ENCODE results near the gene GPR32.

The GPR32 gene

DNA sequence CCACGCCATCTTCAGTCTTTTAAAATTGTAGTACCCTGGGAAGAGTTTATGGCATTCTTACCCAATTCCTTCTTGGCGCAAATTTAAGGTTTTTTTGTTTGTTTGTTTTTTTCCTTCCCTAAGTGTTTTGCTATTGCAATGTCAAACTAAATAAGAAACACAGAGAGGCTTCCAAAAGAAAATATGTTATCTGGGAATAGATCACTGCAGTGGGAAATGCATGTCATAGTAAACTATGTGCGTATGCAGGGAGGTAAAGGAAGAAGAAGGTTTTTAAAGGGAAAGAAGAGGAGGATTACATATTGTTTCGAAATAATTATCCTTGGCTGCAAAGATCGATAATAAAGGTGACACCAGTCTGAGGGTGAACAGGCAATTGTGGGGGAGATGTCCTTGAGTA lies 33.9 kb upstream of the GPR32 start (continued):
- no peak for TF ChIP-seq ZNF660 (tag by site-specific recombination; IDR thresholded peaks at IDR 0.05)
- no peak for TF ChIP-seq MEIS1 (CRISPR knock-in tag; IDR thresholded peaks at IDR 0.05; ENCODE audit: borderline replicate concordance)
- TF ChIP-seq, protein P1, sequence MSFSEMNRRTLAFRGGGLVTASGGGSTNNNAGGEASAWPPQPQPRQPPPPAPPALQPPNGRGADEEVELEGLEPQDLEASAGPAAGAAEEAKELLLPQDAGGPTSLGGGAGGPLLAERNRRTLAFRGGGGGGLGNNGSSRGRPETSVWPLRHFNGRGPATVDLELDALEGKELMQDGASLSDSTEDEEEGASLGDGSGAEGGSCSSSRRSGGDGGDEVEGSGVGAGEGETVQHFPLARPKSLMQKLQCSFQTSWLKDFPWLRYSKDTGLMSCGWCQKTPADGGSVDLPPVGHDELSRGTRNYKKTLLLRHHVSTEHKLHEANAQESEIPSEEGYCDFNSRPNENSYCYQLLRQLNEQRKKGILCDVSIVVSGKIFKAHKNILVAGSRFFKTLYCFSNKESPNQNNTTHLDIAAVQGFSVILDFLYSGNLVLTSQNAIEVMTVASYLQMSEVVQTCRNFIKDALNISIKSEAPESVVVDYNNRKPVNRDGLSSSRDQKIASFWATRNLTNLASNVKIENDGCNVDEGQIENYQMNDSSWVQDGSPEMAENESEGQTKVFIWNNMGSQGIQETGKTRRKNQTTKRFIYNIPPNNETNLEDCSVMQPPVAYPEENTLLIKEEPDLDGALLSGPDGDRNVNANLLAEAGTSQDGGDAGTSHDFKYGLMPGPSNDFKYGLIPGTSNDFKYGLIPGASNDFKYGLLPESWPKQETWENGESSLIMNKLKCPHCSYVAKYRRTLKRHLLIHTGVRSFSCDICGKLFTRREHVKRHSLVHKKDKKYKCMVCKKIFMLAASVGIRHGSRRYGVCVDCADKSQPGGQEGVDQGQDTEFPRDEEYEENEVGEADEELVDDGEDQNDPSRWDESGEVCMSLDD (tag by site-specific recombination; IDR thresholded peaks at IDR 0.05) = no peak
- TF ChIP-seq ZNF596 (tag by site-specific recombination; IDR thresholded peaks at IDR 0.05) = no peak
- no peak for TF ChIP-seq ZNF426 (tag by site-specific recombination; IDR thresholded peaks at IDR 0.05)
- TF ChIP-seq KLF16 (tag by site-specific recombination; IDR thresholded peaks at IDR 0.05) = no peak
- no peak for TF ChIP-seq ZNF24 (tag by site-specific recombination; IDR thresholded peaks at IDR 0.05)
- no peak for TF ChIP-seq ZNF138 (tag by site-specific recombination; IDR thresholded peaks at IDR 0.05; ENCODE audit: borderline replicate concordance)
- no peak for TF ChIP-seq ZNF544 (tag by site-specific recombination; IDR thresholded peaks at IDR 0.05)
- TF ChIP-seq KLF9 (tag by site-specific recombination; IDR thresholded peaks at IDR 0.05; ENCODE audit: low read depth) = no peak

DNA sequence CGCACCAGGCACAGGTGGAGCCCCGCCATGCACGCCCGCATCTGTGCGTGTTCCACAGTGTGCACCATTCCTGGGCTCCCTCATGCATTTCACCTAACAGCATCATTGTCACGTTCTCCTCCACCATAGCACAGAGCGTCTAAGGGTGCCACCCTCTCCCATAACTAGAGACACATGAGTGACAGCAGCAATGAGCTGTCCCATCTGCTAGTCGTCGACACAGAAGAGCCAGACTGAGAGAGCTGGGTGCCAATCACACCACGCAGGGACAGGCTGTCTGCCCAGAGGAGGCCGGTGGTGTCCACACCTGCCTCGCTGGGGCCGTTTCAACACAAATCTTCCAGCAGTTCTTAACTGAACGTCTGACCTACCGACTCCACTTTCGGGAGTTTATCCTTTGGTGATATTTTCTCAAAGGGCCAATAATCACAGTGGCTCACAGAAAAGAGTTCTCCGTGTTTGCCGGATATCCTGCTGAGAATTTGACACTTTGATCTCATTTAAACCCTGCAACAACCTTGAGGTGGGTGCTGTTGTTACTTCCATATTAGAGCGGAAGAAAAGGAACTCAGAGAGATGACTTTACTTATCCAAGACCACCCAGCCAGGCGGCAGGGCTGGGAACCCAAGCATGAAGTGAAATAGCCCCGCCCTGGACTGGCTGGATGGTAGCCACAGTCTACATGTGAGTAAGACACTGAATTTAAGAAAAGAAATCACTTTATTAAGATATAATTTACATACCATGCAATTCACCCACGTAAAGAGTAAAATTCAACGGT lies 30.9 kb upstream of the GPR32 start:
- Histone ChIP-seq H3K9me3 (ENCODE audit: control insufficient read depth, insufficient read depth, low read depth, low read length) (no peaks in the 10 kb centered on the region), H3K4me1 (ENCODE audit: control insufficient read depth, insufficient read depth, low read length) (no peaks in the 10 kb centered on the region), H3K36me3 (ENCODE audit: control insufficient read depth in 2 of 2, insufficient read depth in 1 of 2, low read length in 2 of 2) (no peaks in the 10 kb centered on the region), H3K27ac (ENCODE audit: extremely low read depth, low read depth, low read length) (no peak overlapping the region), H3K4me3 (ENCODE audit: low read depth, low read length) (no peak overlapping the region)
- ChIA-PET CTCF (interaction anchor here (0.7 to 1.6 kb wide), 2 partner anchors 15 to 40 kb away, joined by 4 to 6 read pairs; no protein-coding TSS in a partner anchor), POLR2A (interaction anchor here (0.5 kb wide), 1 partner anchor 1390 kb away, joined by 3 read pairs; no protein-coding TSS in a partner anchor)
- TF ChIP-seq, protein P2, sequence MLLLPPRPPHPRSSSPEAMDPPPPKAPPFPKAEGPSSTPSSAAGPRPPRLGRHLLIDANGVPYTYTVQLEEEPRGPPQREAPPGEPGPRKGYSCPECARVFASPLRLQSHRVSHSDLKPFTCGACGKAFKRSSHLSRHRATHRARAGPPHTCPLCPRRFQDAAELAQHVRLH (tag by site-specific recombination; IDR thresholded peaks at IDR 0.05) = no peak
- TF ChIP-seq ZNF571 (tag by site-specific recombination; IDR thresholded peaks at IDR 0.05) = no peak
- no peak for TF ChIP-seq ZNF785 (tag by site-specific recombination; IDR thresholded peaks at IDR 0.05)
- no peak for TF ChIP-seq ZNF501 (tag by site-specific recombination; IDR thresholded peaks at IDR 0.05)
- TF ChIP-seq GLI4 (tag by site-specific recombination; IDR thresholded peaks at IDR 0.05) = no peak
- no peak for TF ChIP-seq ZNF416 (tag by site-specific recombination; IDR thresholded peaks at IDR 0.05)
- no peak for TF ChIP-seq ZNF776 (tag by site-specific recombination; IDR thresholded peaks at IDR 0.05; ENCODE audit: borderline replicate concordance)
- no peak for TF ChIP-seq ZNF561 (tag by site-specific recombination; IDR thresholded peaks at IDR 0.05; ENCODE audit: borderline replicate concordance)
- TF ChIP-seq ZNF221 (tag by site-specific recombination; IDR thresholded peaks at IDR 0.05; ENCODE audit: borderline replicate concordance) = no peak

DNA sequence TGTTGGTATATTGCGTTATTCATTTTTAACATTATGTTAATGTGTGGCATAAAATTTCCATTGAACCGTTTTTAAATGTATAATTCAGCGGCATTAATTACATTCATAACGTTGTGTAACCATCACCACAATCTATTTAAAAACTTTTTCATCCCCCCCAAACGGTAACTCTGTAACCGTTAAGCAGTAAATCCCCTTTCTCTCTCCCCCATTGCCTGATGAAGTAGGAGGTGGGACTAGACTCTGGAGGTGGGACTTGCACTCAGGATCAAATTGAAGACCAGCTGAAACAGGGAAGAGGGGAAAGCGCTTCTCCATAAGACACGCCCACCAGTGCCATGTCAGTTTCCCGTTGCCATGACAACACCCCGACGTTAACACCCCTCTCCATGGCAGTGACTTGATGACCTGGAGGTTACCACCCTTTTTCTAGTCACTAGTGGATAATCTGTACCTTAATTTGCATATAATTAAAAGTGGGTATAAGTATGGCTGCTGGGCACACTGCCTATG lies 30.3 kb upstream of the GPR32 start:
- ChIA-PET POLR2A (interaction anchor here (0.5 kb wide), 1 partner anchor 1389 kb away, joined by 3 read pairs; no protein-coding TSS in a partner anchor), CTCF (interaction anchor here (0.6 to 1.6 kb wide), 2 partner anchors 15 to 194 kb away, joined by 3 to 6 read pairs; no protein-coding TSS in a partner anchor)
- no peak overlapping the region for H3K27ac ChIP-seq (ENCODE audit: extremely low read depth, low read depth, low read length)
- H3K9me3 ChIP-seq (ENCODE audit: control insufficient read depth, insufficient read depth, low read depth, low read length) = no peaks in the 10 kb centered on the region
- no peaks in the 10 kb centered on the region for H3K4me1 ChIP-seq (ENCODE audit: control insufficient read depth, insufficient read depth, low read length)
- no peaks in the 10 kb centered on the region for H3K36me3 ChIP-seq (ENCODE audit: control insufficient read depth in 2 of 2, insufficient read depth in 1 of 2, low read length in 2 of 2)
- no peak overlapping the region for H3K4me3 ChIP-seq (ENCODE audit: low read depth, low read length)
- no peak for TF ChIP-seq ZXDB (tag by site-specific recombination; IDR thresholded peaks at IDR 0.05)
- TF ChIP-seq, protein P3, sequence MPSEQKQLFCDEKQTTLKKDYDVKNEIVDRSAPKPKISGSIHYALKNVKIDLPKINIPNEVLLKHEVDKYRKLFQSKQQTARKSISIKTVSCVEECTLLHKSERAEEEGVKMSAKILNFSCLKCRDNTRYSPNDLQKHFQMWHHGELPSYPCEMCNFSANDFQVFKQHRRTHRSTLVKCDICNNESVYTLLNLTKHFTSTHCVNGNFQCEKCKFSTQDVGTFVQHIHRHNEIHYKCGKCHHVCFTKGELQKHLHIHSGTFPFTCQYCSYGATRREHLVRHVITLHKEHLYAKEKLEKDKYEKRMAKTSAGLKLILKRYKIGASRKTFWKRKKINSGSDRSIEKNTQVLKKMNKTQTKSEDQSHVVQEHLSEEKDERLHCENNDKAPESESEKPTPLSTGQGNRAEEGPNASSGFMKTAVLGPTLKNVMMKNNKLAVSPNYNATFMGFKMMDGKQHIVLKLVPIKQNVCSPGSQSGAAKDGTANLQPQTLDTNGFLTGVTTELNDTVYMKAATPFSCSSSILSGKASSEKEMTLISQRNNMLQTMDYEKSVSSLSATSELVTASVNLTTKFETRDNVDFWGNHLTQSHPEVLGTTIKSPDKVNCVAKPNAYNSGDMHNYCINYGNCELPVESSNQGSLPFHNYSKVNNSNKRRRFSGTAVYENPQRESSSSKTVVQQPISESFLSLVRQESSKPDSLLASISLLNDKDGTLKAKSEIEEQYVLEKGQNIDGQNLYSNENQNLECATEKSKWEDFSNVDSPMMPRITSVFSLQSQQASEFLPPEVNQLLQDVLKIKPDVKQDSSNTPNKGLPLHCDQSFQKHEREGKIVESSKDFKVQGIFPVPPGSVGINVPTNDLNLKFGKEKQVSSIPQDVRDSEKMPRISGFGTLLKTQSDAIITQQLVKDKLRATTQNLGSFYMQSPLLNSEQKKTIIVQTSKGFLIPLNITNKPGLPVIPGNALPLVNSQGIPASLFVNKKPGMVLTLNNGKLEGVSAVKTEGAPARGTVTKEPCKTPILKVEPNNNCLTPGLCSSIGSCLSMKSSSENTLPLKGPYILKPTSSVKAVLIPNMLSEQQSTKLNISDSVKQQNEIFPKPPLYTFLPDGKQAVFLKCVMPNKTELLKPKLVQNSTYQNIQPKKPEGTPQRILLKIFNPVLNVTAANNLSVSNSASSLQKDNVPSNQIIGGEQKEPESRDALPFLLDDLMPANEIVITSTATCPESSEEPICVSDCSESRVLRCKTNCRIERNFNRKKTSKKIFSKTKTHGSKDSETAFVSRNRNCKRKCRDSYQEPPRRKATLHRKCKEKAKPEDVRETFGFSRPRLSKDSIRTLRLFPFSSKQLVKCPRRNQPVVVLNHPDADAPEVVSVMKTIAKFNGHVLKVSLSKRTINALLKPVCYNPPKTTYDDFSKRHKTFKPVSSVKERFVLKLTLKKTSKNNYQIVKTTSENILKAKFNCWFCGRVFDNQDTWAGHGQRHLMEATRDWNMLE (tag by site-specific recombination; conservative IDR thresholded peaks at IDR 0.05; ENCODE audit: low read depth) = no peak
- TF ChIP-seq KLF9 (tag by site-specific recombination; IDR thresholded peaks at IDR 0.05; ENCODE audit: low read depth) = no peak
- TF ChIP-seq ZNF621 (tag by site-specific recombination; IDR thresholded peaks at IDR 0.05) = no peak
- no peak for TF ChIP-seq ZNF140 (tag by site-specific recombination; IDR thresholded peaks at IDR 0.05)
- TF ChIP-seq BCL11B (tag by site-specific recombination; IDR thresholded peaks at IDR 0.05; ENCODE audit: low read depth) = no peak
